Body of pancreas (tissue), 4 donors: ENCODE results near the gene MAN2A2. TPM values are rescaled to one million over a fixed set of nuclear protein-coding genes. Genes with fewer than 3 reads are reported as not detected.
A peak's percentile ranks its signal among the peaks of the same experiment; 100 is the strongest.

Experiments used
- ATAC-seq: fragments of 150-250 bp; one replicate; pipeline ENCODE4 v1.9.1; 2016
- DNase-seq, 4 donors: peaks; one replicate each; pipeline ENCODE4 v3.0.0-alpha.2; 2019
- H3K27ac ChIP-seq, 4 donors: fragments of 200-600 bp; sonication (generic); 1 replicate in 3 of 4; 2 replicates in 1 of 4; pipeline versions ENCODE4 v1.5.1 to v1.6.1; 2016 to 2019; ENCODE audit warnings: mild to moderate bottlenecking in 1 of 4, mixed read lengths in 1 of 4, moderate library complexity in 1 of 4
- H3K27me3 ChIP-seq, 2 donors: fragments of 200-600 bp; sonication (generic); one replicate each; pipeline ENCODE4 v1.6.0; 2016; ENCODE audit warnings: mild to moderate bottlenecking in 1 of 2
- H3K36me3 ChIP-seq, 2 donors: fragments of 200-600 bp; sonication (generic); replicated peaks in 1 of 2; 2 replicates each; pipeline ENCODE4 v1.5.1; 2016; ENCODE audit warnings: low read depth in 2 of 2; ENCODE audit not compliant: insufficient read depth in 1 of 2
- H3K4me1 ChIP-seq: fragments of 200-600 bp; sonication (generic); one replicate; pipeline ENCODE4 v1.6.0; 2016
- H3K4me3 ChIP-seq, 2 donors: fragments of 200-600 bp; sonication (generic); 1 replicate in 1 of 2; 2 replicates in 1 of 2; pipeline ENCODE4 v1.5.1; 2016 to 2019
- H3K9me3 ChIP-seq, 3 donors: fragments of 200-600 bp; sonication (generic); 1 replicate in 2 of 3; 2 replicates in 1 of 3; pipeline ENCODE4 v1.5.1; 2016
- POLR2A ChIP-seq, 3 donors: fragments of 450-650 bp; IDR thresholded peaks; one replicate each; pipeline ENCODE4 v1.6.1; 2016; ENCODE audit warnings: antibody characterized with exemption in 3 of 3, mild to moderate bottlenecking in 2 of 3
- WGBS, 2 donors: methylation state at CpG; one replicate each; pipeline ENCODE4 v1.1.5; 2017; 5-methylcytosine and 5-hydroxymethylcytosine counted together
- intact Hi-C: fragments of 100-400 bp; cut with DNase I; formaldehyde crosslinking; loops from one replicate; pipeline ENCODE4 v1.15.1; 2023
- total RNA-seq, 2 donors: library from RNA; depleted of rRNA; stranded (reverse); fragments of >200 nt; gene quantifications; one replicate each; pipeline ENCODE4 v1.1.0, GENCODE V29; 2016
- TF ChIP-seq, protein P1 (sequence below), 7 experiments: fragments of 450-650 bp in 4 of 7; fragments of 200-600 bp in 3 of 7; sonication (generic) in 3 of 7; IDR thresholded peaks; one replicate each; pipeline ENCODE4 v1.5.1; 2016 to 2019; ENCODE audit warnings: antibody characterized with exemption in 7 of 7

The MAN2A2 gene
- total RNA-seq, 2 donors from 2014 or later: 78.9 to 138 TPM

GRCh38 chr15:90903733-90904536, 833 bp downstream of the MAN2A2 start:
- peaks cover 0 to 7% of the 10 kb centered on the region in 2 donors for H3K36me3 ChIP-seq
- WGBS, 2 donors: 45 to 48% methylated on average over 15 to 18 of the region's 18 CpGs
- H3K4me3 ChIP-seq: peak overlapping the region in 1 of 2 donors; percentile 45
- no peak for TF ChIP-seq POLR2A (IDR thresholded peaks at IDR 0.05)
- TF ChIP-seq, protein P1, sequence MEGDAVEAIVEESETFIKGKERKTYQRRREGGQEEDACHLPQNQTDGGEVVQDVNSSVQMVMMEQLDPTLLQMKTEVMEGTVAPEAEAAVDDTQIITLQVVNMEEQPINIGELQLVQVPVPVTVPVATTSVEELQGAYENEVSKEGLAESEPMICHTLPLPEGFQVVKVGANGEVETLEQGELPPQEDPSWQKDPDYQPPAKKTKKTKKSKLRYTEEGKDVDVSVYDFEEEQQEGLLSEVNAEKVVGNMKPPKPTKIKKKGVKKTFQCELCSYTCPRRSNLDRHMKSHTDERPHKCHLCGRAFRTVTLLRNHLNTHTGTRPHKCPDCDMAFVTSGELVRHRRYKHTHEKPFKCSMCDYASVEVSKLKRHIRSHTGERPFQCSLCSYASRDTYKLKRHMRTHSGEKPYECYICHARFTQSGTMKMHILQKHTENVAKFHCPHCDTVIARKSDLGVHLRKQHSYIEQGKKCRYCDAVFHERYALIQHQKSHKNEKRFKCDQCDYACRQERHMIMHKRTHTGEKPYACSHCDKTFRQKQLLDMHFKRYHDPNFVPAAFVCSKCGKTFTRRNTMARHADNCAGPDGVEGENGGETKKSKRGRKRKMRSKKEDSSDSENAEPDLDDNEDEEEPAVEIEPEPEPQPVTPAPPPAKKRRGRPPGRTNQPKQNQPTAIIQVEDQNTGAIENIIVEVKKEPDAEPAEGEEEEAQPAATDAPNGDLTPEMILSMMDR (IDR thresholded peaks at IDR 0.05): peak in 4 of 7 experiments; percentile 16 to 28 (median 20)
- peaks cover 57% of the 10 kb centered on the region for H3K4me1 ChIP-seq
- DNase-seq: peak; percentile 39 to 63 (median 60)
- H3K9me3 ChIP-seq: no peaks in the 10 kb centered on the region
- peak overlapping the region; percentile 92 to 96 (median 94) for H3K27ac ChIP-seq
- ATAC-seq: peak; percentile 12
- H3K27me3 ChIP-seq: no peaks in the 10 kb centered on the region
- intact Hi-C loops: no loop called here

DNA sequence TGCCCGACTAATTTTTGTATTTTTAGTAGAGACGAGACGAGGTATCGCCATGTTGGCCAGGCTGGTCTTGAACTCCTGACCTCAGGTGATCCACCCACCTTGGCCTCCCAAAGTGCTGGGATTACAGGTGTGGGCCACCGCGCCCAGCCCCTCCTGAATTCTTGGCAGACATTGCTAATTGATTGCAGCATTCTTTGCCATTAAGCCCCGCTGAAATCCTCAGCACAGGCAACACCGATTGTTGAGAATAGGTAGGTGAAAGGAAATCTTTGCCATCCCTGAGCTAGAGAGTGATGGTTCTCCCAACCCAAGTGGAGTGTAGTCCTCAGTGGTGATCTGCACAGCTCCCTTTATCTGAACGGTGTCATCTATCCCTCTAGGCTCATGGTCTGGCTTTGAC, 1.6 kb downstream of the MAN2A2 start:
- 87 to 98% methylated on average over 7 to 9 of the region's 9 CpGs for WGBS, 2 donors
- ATAC-seq: no peak
- no peaks in the 10 kb centered on the region for H3K9me3 ChIP-seq
- H3K4me3 ChIP-seq: no peak overlapping the region
- H3K4me1 ChIP-seq: peaks cover 57% of the 10 kb centered on the region
- TF ChIP-seq, protein P1 (IDR thresholded peaks at IDR 0.05): no peak
- no peak for TF ChIP-seq POLR2A (IDR thresholded peaks at IDR 0.05)
- peak overlapping the region in 3 of 4 donors; percentile 72 to 96 (median 74) for H3K27ac ChIP-seq
- H3K36me3 ChIP-seq: peaks cover 0 to 13% of the 10 kb centered on the region in 2 donors
- intact Hi-C loops: no loop called here
- no peak for DNase-seq
- no peaks in the 10 kb centered on the region for H3K27me3 ChIP-seq

- DNase-seq: no peak
- Histone ChIP-seq H3K9me3 (no peaks in the 10 kb centered on the region), H3K27ac (peak overlapping the region; percentile 43 to 96 (median 73)), H3K4me1 (peaks cover 57% of the 10 kb centered on the region), H3K4me3 (no peak overlapping the region), H3K27me3 (no peaks in the 10 kb centered on the region), H3K36me3 (peaks cover 6 to 21% of the 10 kb centered on the region in 2 donors)
- TF ChIP-seq, protein P1 (IDR thresholded peaks at IDR 0.05): no peak
- no peak for TF ChIP-seq POLR2A (IDR thresholded peaks at IDR 0.05)
- 82 to 86% methylated on average over 28 of the region's 28 CpGs for WGBS, 2 donors
- no peak for ATAC-seq
- intact Hi-C loops: no loop called here
These were observed 2.4 kb downstream of the MAN2A2 start for GRCh38 chr15:90905306-90906180.

DNA sequence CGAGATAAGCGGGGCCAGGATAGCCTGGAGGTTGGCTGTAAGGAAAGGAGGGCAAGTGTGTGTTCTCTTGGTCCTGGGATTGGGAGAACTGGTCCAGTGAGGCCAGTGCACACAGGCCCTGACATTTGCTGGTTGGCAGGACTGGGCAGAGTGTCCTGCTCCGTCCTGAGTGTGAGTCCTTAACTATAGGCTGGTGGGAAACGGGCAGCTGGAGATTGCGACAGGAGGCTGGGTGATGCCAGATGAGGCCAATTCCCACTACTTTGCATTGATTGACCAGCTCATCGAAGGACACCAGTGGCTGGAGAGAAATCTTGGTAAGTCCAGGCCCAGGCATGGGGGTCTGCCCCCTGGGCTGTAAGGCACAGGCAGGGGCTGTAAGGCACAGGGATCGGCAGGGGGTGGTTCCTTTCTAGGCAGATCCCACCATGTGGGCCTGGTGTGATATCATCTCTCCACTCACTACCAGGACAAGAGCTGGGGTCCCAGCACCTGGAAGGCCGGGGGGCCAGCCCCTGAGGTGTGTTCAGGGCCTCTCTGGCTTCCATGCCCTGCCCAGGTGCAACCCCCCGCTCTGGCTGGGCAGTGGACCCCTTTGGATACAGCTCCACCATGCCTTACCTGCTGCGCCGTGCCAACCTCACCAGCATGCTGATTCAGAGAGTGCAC, 3.2 kb downstream of the MAN2A2 start:
- ATAC-seq (peak; percentile 50), DNase-seq (peak; percentile 90 to 93 (median 92))
- H3K36me3 ChIP-seq: peaks cover 13 to 28% of the 10 kb centered on the region in 2 donors
- WGBS, 2 donors: 63 to 66% methylated on average over 10 to 11 of the region's 11 CpGs
- peak overlapping the region; percentile 43 to 96 (median 73) for H3K27ac ChIP-seq
- peaks cover 56% of the 10 kb centered on the region for H3K4me1 ChIP-seq
- no peaks in the 10 kb centered on the region for H3K27me3 ChIP-seq
- H3K9me3 ChIP-seq: no peaks in the 10 kb centered on the region
- H3K4me3 ChIP-seq: no peak overlapping the region
- intact Hi-C loops: no loop called here
- TF ChIP-seq, protein P1 (IDR thresholded peaks at IDR 0.05): no peak
- peak; percentile 22 to 70 (median 61) for TF ChIP-seq POLR2A (IDR thresholded peaks at IDR 0.05)
